HG03439 (cell line): ENCODE data around the gene ATG13.
"Not testable (repeated sequence)": the region's sequence is repeated elsewhere in the genome, so short reads cannot be mapped to it uniquely, and the experiment has no call there.

ENCODE experiments used
- ATAC-seq: cut with Tn5 transposase; IDR thresholded peaks from one replicate; pipeline ENCODE4 v1.9.1; 2021; ENCODE audit warnings: mild to moderate bottlenecking, moderate library complexity; ENCODE audit not compliant: unreplicated experiment

The ATG13 gene

DNA sequence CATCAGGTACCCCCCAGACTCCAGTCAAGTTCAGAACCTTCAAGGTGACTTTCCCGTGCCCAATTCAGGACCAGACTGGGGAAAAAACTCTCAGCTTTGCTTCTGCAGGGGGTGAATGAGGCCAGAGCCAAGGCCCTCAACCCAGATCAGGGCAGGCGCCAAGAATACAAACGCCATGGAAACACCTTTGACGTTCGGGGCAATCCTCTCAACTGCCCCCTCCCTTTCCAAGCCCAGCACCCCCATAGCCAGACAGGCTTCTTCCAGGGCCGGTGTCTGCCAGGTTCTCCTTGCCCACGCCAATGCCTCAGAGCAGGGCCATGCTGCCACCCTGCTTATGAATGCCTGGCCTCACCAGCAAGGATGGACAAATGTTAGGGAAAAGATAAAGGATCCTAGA lies 77.3 kb downstream of the ATG13 start:
- no peak for ATAC-seq

DNA sequence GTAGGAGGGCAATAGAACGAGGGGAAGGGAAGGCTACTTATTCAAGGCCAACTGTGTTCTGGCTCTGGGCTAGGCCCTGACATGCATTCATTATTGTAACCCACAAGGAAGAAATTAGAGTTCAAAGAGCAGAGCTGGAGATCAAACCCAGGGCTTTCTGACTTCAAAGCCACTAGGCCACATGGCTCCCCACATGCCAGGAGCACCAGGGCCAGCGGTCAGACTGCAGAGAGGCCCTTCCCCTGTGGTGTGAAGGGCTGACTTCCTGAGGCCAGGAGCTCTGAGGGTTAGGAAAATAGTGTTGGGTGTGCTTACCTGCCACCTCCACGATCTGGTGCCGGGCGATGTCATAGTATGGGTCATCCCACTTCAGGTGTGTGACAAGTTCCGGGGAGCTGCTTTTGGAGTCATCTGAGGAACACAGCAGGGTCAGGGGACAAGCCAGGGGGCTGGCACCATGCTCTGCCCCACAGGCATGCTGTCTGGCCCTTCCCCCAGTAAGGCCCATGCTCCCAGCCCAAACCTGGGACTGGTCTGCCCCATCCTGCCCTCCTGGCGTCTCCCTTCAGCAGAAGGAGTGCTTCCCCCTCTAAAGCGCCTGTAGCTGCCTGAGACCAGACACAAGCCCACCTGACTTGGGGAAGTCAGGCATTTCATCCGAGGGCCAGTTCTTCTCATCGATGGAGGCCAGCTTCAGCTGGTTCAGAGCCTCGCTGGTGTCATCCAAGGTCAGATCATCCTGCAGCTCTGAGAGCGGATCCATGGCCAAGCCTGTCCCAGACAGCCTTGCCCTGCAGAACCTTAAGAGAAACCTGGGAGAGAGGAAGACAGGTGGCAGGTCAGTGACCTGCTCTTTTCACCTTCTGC lies 78.2 kb downstream of the ATG13 start:
- no peak for ATAC-seq

DNA sequence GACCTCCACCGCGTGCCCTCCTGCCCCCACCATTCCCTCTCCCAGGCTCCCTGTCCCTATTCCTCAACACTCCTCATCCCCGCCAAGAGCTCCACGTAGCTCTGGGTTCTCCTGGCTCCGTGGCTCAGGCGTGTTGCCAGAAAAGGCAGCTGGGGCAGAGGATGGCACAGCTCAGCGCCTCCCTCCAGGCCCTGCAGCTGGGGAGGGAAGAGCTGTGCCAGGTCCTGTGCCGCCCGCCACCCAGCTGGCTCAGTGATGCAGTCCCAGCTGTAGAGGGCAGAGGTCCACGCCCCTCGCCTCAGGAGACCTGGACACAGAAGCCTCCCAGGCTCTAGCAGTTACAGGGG lies 78.8 kb downstream of the ATG13 start:
- ATAC-seq, result no peak

DNA sequence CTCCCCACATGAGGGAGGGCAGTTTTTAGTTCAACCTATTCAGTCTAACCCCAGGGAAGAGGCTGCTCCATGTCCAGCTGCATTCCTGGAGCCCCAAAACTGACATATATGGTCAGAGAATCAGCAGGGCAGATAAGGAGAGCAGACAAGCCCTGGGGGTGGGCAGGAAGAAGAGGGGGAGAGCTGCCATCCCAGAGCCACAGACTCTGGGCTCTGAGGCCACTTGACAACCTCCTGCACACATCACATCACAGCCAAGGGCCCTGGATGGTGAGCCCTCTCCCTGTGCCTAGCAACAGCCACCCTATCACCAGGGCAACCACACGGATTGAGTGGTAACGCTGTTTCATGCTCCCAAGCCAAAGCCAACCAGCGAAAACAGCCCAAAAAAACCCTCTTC lies 80.0 kb downstream of the ATG13 start:
- no peak for ATAC-seq

DNA sequence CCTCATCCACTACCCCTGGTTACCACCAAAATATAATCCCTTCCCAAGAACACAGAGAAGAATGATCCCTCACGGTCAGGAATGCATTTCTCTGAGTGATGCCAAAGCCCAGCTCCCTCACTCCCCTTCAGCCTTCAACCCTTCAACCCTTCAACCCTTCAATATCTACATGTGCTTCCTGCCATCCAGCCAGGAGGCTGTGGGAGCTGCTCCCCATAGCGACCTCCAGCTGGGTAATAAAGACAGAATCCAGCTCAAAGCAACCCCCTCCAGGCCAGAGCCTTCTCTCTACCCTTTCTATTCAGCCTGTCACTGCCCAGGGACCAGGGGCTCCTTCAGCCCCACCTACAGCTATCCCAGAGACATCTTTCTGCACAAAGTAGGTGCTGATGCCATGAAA lies 80.4 kb downstream of the ATG13 start:
- no peak for ATAC-seq

DNA sequence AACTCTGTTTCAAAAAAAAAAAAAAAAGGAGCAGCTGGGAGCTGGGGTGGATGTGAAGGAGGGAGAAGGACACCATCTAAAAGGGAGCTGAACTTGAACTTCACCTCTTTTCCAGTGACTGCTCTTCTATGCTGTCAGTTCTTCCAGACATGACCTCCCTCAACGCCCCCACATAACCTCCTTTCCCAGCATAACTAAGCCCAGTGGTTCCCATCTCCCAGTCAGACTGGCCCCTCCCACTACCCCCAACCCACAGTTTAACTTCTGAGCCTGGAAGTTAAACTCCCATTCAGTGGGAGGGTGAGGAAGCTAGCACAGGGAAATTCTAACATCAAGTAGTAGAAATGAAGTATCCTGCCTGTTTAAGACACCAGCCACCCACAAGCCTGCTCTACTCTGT lies 81.2 kb downstream of the ATG13 start:
- ATAC-seq, result no peak

DNA sequence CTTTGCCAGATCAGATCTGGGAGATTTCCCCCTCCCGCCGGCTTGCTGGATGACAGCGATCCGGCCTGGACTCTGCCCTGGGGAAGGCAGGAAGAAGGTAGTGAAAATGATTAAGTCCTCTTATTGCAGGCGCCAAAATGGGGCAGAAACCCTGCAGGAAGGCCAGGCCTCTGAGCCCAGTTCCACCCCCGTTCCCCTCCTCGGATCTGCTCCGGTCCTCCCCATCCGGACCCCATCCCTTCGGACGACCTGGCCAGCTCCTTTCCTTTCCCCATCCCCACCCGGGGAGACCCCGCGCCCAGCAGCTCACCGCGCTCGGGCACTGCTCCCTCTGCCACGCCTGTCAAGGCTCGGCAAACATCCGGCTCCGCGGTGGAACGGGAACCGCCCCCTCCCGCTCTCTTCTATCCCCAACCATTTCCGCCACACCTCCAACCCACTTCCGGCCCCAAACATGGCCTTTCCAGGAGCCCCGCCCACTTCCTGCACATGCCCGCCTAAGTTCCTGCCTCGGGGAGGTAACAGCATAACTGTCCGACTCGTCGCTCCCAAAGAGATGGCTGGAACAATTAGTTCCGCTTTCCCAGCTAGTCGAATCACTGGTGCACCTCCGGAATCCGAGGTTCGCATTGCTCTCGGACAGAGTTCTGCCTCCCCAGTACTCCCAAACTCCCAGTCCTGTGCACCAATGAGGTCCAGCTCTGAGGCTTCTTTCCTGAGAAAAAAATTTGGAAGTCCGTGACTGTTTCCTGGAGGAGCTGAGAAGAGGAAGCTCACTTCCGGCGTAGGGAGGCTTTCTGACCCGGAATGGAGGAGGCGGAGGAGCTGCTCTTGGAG lies 83.1 kb downstream of the ATG13 start, which contains the start of the genes ARHGAP1 and ZNF408:
ARHGAP1 (minus strand) TSS at position 379 of the 837 bp plus-strand sequence. CDS start 4,512 bp downstream, outside the sequence.
ZNF408 (plus strand) TSS at position 791 of the 837 bp plus-strand sequence; CDS start at position 808, 17 bp downstream.
- peak; percentile 89 for ATAC-seq

DNA sequence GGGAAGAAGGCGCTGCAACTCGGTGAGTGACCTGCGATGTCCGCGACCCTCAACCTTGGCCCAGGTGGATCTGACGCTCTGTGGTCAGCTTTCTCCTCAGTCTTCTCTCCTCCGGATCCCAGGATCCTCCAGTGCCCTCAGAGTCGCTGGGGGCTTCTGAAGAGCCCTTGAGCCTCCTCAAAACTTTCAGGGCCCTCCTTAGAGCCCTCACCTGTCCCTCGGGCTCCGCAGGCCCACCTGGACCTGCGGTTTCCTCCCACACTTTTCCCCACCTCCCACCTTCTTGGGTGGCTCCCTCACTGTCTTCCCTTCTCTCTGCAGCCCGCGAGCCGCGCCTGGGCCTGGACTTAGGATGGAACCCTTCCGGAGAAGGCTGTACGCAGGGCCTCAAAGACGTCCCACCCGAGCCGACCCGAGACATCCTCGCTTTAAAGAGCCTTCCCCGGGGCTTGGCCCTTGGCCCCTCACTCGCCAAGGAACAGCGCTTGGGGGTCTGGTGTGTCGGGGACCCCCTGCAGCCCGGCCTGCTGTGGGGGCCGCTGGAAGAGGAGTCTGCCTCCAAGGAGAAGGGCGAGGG lies 83.8 kb downstream of the ATG13 start:
- no peak for ATAC-seq

DNA sequence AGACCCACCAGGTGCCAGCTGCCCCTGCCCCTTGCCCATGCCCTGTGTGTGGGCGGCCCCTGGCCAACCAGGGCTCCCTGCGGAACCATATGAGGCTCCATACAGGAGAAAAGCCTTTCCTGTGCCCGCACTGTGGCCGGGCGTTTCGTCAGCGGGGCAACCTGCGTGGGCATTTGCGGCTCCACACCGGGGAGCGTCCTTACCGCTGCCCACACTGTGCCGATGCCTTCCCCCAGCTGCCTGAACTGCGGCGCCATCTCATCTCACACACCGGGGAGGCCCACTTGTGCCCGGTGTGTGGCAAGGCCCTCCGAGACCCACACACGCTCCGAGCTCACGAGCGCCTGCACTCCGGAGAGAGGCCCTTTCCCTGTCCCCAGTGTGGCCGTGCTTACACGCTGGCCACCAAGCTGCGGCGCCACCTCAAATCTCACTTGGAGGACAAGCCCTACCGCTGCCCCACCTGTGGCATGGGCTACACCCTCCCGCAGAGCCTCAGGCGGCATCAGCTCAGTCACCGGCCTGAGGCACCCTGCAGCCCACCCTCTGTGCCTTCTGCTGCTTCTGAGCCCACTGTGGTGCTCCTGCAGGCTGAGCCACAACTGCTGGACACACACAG lies 87.8 kb downstream of the ATG13 start:
- ATAC-seq, result no peak

DNA sequence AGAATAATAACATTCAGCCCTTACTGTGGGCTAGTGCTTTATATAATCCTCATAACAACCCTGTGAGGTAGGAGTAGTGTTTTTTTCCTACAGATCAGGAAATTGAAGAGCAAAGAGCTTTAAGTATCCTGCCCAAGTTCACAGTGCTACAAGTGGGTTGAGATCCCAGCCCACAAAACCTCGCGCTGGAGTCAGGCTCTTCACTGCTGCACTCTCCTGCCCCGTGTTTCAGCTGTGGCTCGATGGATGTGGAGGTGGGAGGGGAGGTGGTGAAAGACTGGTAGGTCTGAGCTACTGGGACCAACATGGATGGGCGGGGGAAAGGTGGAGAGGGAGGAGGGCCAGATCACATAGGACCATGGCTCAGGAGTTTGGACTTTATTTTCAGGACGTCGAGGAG lies 89.5 kb downstream of the ATG13 start:
- no peak for ATAC-seq

DNA sequence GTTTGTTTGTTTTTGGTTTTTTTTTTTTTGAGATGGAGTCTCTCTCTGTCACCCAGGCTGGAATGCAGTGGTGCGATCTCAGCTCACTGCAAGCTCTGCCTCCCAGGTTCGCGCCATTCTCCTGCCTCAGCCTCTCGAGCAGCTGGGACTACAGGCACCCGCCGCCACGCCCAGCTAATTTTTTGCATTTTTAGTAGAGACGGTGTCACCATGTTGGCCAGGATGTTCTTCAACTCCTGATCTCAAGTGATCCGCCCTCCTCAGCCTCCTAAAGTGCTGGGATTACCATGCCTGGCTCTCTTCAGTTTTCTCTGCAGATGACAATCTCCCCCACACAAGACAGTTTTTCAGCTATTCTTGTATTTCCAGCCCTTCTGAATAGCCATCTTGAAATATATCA lies 92.0 kb downstream of the ATG13 start:
- not testable (repeated sequence) for ATAC-seq

DNA sequence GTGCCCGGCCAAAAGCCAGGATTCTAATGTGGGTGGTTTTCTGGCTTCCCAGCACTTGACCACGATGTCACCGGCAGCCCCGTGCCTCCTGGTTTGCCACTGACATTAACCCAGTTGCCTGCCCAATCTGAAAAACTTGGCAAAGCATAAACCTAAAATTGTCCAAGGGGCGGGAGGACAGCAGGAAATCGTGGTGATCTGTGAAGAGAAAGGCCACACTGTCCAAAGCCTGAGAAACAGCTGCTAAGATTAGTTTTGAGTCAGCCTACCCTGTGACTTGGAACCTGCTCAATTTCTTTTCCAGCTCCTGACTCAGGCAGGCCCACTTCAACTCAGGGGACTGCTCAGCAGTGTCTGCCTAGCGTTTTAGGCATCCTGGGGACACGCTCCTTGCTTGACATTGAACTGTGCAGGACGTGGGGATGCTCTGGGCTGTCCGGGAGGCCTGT lies 93.5 kb downstream of the ATG13 start:
- no peak for ATAC-seq

DNA sequence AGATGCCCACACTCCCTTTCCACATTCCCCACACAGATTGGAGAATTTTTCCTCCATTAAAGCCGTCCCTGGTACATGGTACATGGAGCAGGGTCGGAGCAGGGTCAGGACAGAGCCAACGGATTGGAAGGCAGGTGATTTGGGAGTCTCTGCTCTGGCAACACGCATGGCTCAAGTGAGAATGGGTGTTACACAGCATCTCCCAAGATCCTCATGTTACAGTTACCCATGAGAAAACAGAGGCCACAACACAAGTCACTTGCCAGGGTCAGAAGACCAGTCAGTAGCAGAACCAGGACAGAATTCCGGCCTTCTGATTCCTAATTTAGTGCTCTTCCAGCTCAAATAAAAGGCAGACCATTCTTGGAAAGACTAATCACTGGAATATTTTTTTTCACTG lies 94.0 kb downstream of the ATG13 start:
- no peak for ATAC-seq

DNA sequence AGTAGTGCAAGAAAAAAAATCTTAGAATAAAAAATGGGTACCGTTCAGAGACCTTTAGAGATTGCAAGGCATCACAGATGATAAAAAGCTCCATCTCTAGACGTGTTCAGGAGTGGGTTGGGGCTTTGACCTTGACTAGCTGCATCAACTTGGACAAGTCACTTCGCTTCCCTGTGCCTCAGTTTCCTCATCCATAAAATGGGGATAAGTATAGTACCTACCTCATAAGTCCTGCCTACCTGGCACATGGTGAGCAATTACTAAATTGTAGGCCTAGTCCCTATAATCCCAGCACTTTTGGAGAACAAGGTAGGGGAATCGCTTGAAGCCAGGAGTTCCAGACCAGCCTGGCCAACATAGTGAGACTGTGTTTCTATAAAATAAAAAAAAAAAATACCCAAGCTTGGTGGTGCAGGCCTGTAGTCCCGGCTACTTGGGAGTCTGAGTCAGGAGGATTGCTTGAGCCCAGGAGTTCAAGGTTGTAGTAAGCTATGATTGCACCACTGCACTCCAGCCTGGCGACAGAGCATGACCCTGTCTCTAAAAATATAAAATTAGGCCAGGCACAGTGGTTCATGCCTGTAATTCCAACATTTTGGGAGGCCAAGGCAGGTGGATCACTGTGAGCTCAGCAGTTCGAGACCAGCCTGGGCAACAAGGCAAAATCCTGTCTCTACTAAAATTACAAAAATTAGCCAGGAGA lies 95.7 kb downstream of the ATG13 start:
- ATAC-seq, result no peak

DNA sequence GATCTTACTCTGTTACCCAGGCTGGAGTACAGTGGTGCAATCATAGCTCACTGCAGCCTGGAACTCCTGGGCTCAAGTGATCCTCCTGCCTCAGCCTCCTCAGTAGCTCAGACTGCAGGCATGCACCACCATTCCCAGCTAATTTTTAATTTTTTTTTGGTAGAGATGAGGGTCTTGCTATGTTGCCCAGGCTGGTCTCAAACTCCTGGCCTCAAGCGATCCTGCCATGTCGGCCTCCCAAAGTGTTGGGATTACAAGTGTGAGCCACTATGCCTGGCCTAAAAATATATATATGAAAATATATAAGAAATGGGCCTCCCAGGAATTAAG lies 100.4 kb downstream of the ATG13 start:
- not testable (repeated sequence) for ATAC-seq

DNA sequence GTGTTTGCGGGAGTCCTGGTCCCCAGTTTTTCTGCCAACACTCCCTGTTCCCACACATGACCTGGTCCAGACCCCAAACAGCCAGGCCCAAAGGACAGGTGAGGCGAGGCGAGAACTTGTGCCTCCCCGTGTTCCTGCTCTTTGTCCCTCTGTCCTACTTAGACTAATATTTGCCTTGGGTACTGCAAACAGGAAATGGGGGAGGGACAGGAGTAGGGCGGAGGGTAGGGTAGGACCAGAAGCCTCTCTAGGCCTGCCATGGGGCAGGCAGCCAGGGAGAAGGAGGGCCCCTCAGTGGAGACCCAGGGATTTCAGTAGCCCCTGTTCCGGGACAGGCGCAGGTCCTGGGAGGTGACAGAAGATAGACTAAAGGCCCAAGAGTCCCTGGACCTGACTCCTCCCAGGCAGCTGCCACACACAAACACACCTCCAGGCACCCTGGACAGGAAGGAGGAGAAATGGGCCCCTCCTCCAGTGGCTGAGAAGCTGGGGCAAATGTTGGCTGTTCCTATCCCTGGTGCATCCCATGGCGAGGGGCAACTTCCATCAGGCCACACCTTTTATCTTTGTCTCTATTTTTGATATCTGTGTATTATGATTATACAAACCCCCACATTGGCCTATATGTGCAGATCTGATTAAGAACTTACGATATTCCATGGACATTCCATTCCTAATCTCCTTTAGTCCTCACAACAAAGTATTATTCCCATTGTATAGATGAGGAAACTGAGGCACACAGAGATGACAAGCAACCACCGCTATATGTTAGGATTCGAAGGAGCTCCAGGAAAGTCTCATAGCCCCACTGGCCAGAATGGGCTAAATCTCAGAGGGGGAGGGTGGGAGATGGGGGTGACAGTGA lies 101.0 kb downstream of the ATG13 start:
- no peak for ATAC-seq

DNA sequence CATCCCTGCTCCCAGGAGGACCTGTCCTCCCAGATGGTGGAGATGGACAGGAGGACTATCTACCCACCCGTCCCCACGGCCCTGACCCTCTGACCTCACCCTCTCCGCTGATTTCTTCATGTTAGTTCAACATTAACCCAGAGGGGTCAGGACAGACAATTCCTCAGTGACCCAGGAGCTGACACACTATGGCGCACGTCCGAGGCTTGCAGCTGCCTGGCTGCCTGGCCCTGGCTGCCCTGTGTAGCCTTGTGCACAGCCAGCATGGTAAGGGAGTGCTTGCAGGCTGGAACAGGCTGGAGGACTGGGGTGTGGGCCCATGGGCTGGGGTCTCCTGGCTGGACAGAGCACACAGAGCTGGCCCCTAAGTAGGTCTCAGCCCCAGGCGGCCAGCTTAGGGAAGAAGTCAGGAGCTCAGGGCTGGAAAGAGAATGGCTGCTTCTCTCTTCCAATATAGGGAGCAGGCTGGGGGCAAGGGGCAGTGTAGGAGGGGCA lies 101.7 kb downstream of the ATG13 start, which contains the start of gene F2:
F2 (plus strand) TSS at position 166 of the 495 bp plus-strand sequence; CDS start at position 189, 23 bp downstream.
- ATAC-seq, result no peak

DNA sequence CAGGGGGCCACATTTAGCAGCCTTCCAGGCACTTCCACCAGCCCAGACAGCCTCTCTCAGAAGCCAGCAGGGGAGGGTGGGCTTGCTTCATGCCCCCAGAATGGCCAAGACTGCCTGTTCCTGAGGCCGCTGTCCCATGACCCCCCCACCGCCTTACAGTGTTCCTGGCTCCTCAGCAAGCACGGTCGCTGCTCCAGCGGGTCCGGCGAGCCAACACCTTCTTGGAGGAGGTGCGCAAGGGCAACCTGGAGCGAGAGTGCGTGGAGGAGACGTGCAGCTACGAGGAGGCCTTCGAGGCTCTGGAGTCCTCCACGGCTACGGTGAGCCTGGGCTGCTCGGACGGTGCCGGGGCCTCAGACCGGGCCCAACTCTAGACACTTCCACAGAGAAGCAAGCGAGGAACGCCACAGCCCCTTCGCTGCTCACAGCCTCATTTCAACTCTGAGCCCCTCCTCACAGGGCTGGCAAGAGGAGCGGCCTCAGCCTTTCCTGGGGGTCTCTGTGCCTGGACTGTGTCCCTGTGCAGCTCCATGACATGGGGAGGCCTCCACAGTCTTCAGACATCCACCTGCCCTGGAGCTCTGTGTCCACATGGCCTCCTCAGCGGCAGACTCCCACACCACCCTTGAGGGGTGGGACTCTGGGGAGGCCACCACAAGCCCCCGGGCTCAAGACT lies 102.3 kb downstream of the ATG13 start:
- ATAC-seq, result no peak

DNA sequence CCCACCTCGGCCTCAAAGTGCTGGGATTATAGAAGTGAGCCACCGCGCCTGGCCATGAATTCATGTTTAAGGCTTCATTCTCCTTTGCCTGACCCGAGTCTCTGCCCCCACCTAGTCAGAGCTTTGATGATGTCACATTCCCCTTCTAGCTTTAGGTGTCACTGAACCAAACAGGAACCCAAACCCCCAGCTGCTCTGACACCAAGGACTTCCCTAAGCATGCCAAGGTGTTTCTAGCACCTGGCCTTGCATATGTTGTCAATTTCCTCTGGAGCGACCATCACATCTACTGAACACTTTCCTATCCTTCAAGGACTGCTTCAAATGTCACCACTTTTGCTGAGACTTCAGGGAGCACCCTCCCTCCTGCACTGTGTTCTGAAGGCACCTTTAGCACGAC lies 103.9 kb downstream of the ATG13 start:
- no peak for ATAC-seq
